H1 (cell line): ENCODE data around the gene LIN28A. TPM values are rescaled to one million over a fixed set of nuclear protein-coding genes. Genes with fewer than 3 reads are reported as not detected.

ENCODE experiments used
- CTCF ChIA-PET: fragments of 300-600 bp; sonication (Branson Sonifier 250); formaldehyde crosslinking; loops from one replicate; lab custom pipeline; 2021; ENCODE audit not compliant: partially characterized antibody; lab: Charles Lee
- POLR2A ChIA-PET: fragments of 300-600 bp; sonication (Branson Sonifier 250); formaldehyde crosslinking; loops from one replicate; lab custom pipeline; 2021; ENCODE audit warnings: inconsistent platforms; ENCODE audit not compliant: partially characterized antibody; lab: Charles Lee
- DNase-seq, 2 experiments: peaks; one replicate each; pipeline versions ENCODE4 v3.0.0 to v3.0.0-alpha.2; 2010 to 2022; ENCODE audit warnings: low spot score in 2 of 2, low read depth in 1 of 2, mixed read lengths in 1 of 2
- FAIRE-seq: peaks from 2 replicates; lab custom pipeline; 2011; peaks lifted over from hg19 to GRCh38; lab: Jason Lieb, UNC
- H2AFZ ChIP-seq: 2 replicates; pipeline ENCODE4 v1.8.1; 2012; ENCODE audit warnings: low read length, inconsistent platforms
- H2AK5ac ChIP-seq: 2 replicates; pipeline ENCODE4 v1.6.1; 2013; ENCODE audit warnings: low read depth, low read length
- H2BK120ac ChIP-seq: replicated peaks from 2 replicates; pipeline ENCODE3; 2013; ENCODE audit warnings: low read depth, low read length, inconsistent platforms
- H2BK12ac ChIP-seq: 2 replicates; pipeline ENCODE4 v1.6.1; 2013; ENCODE audit warnings: low read depth, low read length
- H2BK15ac ChIP-seq: 2 replicates; pipeline ENCODE4 v1.6.1; 2013; ENCODE audit warnings: low read length
- H2BK20ac ChIP-seq: 2 replicates; pipeline ENCODE4 v1.6.1; 2013; ENCODE audit warnings: low read length
- H2BK5ac ChIP-seq: 2 replicates; pipeline ENCODE4 v1.6.1; 2013; ENCODE audit warnings: low read depth, low read length
- H3K14ac ChIP-seq: 2 replicates; pipeline ENCODE4 v1.6.1; 2013; ENCODE audit warnings: inconsistent platforms; ENCODE audit not compliant: insufficient read length
- H3K18ac ChIP-seq: 2 replicates; pipeline ENCODE4 v1.6.1; 2013; ENCODE audit warnings: low read length; ENCODE audit errors: extremely low read depth
- H3K23ac ChIP-seq: 2 replicates; pipeline ENCODE4 v1.6.1; 2013; ENCODE audit warnings: inconsistent platforms; ENCODE audit not compliant: insufficient read length
- H3K23me2 ChIP-seq: 2 replicates; pipeline ENCODE4 v1.6.1; 2013; ENCODE audit warnings: low read depth, low read length
- H3K27ac ChIP-seq: 2 replicates; pipeline ENCODE4 v1.6.1; 2011; ENCODE audit warnings: low read depth, low read length, inconsistent platforms
- H3K27me3 ChIP-seq, 4 experiments: replicated peaks in 1 of 4; 1 replicate in 1 of 4; 2 replicates in 3 of 4; pipeline versions ENCODE4 v1.6.1 to v1.8.1; 2011 to 2013; ENCODE audit warnings: low read length in 3 of 4, mild to moderate bottlenecking in 3 of 4, inconsistent platforms in 2 of 4, mixed read lengths in 2 of 4, moderate library complexity in 1 of 4; ENCODE audit not compliant: control insufficient read depth in 3 of 4, insufficient read depth in 3 of 4; ENCODE audit errors: extremely low read depth in 1 of 4
- H3K36me3 ChIP-seq, 4 experiments: 2 replicates each; pipeline versions ENCODE4 v1.6.1 to v1.8.1; 2011 to 2013; ENCODE audit warnings: mild to moderate bottlenecking in 4 of 4, low read length in 3 of 4, moderate library complexity in 2 of 4, control low read depth in 1 of 4, inconsistent platforms in 1 of 4; ENCODE audit not compliant: insufficient read depth in 4 of 4, control insufficient read depth in 2 of 4
- H3K4ac ChIP-seq: replicated peaks from 2 replicates; pipeline ENCODE3; 2013; ENCODE audit warnings: low read length, low read depth, mixed read lengths, inconsistent platforms; ENCODE audit not compliant: insufficient read length
- H3K4me1 ChIP-seq, 4 experiments: replicated peaks in 1 of 4; 1 replicate in 1 of 4; 2 replicates in 3 of 4; pipeline versions ENCODE4 v1.6.1 to v1.8.1; 2011 to 2013; ENCODE audit warnings: low read length in 3 of 4, inconsistent platforms in 2 of 4, mixed read lengths in 1 of 4; ENCODE audit not compliant: insufficient read depth in 4 of 4, control insufficient read depth in 3 of 4
- H3K4me2 ChIP-seq, 2 experiments: 2 replicates each; pipeline versions ENCODE4 v1.6.1 to v1.8.1; 2011 to 2013; ENCODE audit warnings: low read depth in 2 of 2, low read length in 2 of 2, control low read depth in 1 of 2, inconsistent platforms in 1 of 2, mild to moderate bottlenecking in 1 of 2; ENCODE audit not compliant: insufficient read depth in 1 of 2
- H3K4me3 ChIP-seq, 4 experiments: fragments of 200-600, 300-600 bp in 1 of 4; sonication (generic), shearing (Covaris generic), sonication (Bioruptor Twin) in 1 of 4; 2 replicates each; pipeline versions ENCODE4 v1.5.1 to v1.8.1; 2011 to 2016; ENCODE audit warnings: low read length in 4 of 4, low read depth in 3 of 4, control low read depth in 2 of 4, inconsistent platforms in 2 of 4, mild to moderate bottlenecking in 2 of 4, mixed read lengths in 1 of 4, moderate library complexity in 1 of 4; ENCODE audit not compliant: insufficient read depth in 2 of 4; ENCODE audit errors: extremely low read depth in 1 of 4
- H3K56ac ChIP-seq: replicated peaks from 2 replicates; pipeline ENCODE3; 2013; ENCODE audit warnings: low read depth, mild to moderate bottlenecking, mixed read lengths, low read length, inconsistent platforms; ENCODE audit not compliant: insufficient read length
- H3K79me1 ChIP-seq: 2 replicates; pipeline ENCODE4 v1.6.1; 2013; ENCODE audit warnings: low read depth, low read length, control low read depth
- H3K79me2 ChIP-seq, 2 experiments: 2 replicates each; pipeline versions ENCODE4 v1.6.1 to v1.8.1; 2012 to 2013; ENCODE audit warnings: low read length in 2 of 2, mild to moderate bottlenecking in 2 of 2, inconsistent platforms in 1 of 2; ENCODE audit not compliant: insufficient read depth in 2 of 2, control insufficient read depth in 1 of 2
- H3K9ac ChIP-seq, 4 experiments: replicated peaks in 1 of 4; 1 replicate in 1 of 4; 2 replicates in 3 of 4; pipeline versions ENCODE4 v1.6.1 to v1.8.1; 2011 to 2013; ENCODE audit warnings: low read depth in 3 of 4, low read length in 3 of 4, control low read depth in 2 of 4, mild to moderate bottlenecking in 2 of 4, moderate library complexity in 2 of 4, inconsistent platforms in 1 of 4; ENCODE audit errors: extremely low read depth in 1 of 4
- H3K9me3 ChIP-seq, 2 experiments: 2 replicates each; pipeline versions ENCODE4 v1.6.1 to v1.8.1; 2012 to 2013; ENCODE audit warnings: mild to moderate bottlenecking in 2 of 2, moderate library complexity in 2 of 2, control low read depth in 1 of 2, inconsistent platforms in 1 of 2, low read depth in 1 of 2, low read length in 1 of 2, mixed read lengths in 1 of 2; ENCODE audit not compliant: insufficient read depth in 2 of 2
- H4K20me1 ChIP-seq, 2 experiments: replicated peaks in 1 of 2; 2 replicates each; pipeline versions ENCODE3 to v1.8.1; 2011 to 2013; ENCODE audit warnings: inconsistent platforms in 2 of 2, low read length in 2 of 2, mild to moderate bottlenecking in 1 of 2; ENCODE audit not compliant: insufficient read depth in 2 of 2, control insufficient read depth in 1 of 2
- H4K5ac ChIP-seq: 2 replicates; pipeline ENCODE4 v1.6.1; 2013; ENCODE audit warnings: low read length, low read depth, mixed read lengths, inconsistent platforms; ENCODE audit not compliant: insufficient read length
- H4K8ac ChIP-seq: 2 replicates; pipeline ENCODE4 v1.8.0; 2013; ENCODE audit warnings: mild to moderate bottlenecking, moderate library complexity, low read length, inconsistent platforms; ENCODE audit not compliant: insufficient read depth; ENCODE audit errors: extremely low read depth
- H4K91ac ChIP-seq: replicated peaks from 2 replicates; pipeline ENCODE3; 2013; ENCODE audit warnings: low read length, mixed read lengths, inconsistent platforms; ENCODE audit not compliant: insufficient read length
- MAFK ChIP-seq: IDR thresholded peaks from 2 replicates; pipeline ENCODE4 v1.6.1; 2012; ENCODE audit warnings: low read depth, mild to moderate bottlenecking, improper control_type of control experiment, low read length
- TAF1 ChIP-seq: IDR thresholded peaks from 2 replicates; pipeline ENCODE4 v1.6.1; 2011; ENCODE audit warnings: mild to moderate bottlenecking, low read depth, low read length
- WGBS, 2 experiments: shearing (Covaris generic) in 1 of 2; methylation state at CpG; one replicate each; pipeline versions ENCODE4 v1.1.6 to v1.1.7; 2013 to 2015; ENCODE audit warnings: low lambda C conversion rate in 2 of 2, mixed read lengths in 2 of 2, inconsistent platforms in 1 of 2, low coverage in 1 of 2, missing lambda C conversion rate in 1 of 2; ENCODE audit not compliant: insufficient replicate concordance in 2 of 2, insufficient coverage in 1 of 2, insufficient read length in 1 of 2; ENCODE audit errors: extremely low coverage in 1 of 2, missing lambda C conversion rate in 1 of 2; 5-methylcytosine and 5-hydroxymethylcytosine counted together
- polyA plus RNA-seq, 7 experiments: library from polyadenylated mRNA; depleted of rRNA in 3 of 7; stranded (reverse) in 5 of 7; unstranded in 2 of 7; fragments of >200 nt in 5 of 7; fragments of 200-250 nt in 2 of 7; gene quantifications; 1 replicate in 5 of 7; 2 replicates in 1 of 7; 4 replicates in 1 of 7; pipeline versions ENCODE4 v1.2.1 to v1.2.3, GENCODE V29; 2011 to 2013; ENCODE audit warnings: missing spikeins in 2 of 7, mixed read lengths in 2 of 7
- total RNA-seq: library from RNA; stranded (reverse); fragmentation: NEBNext Ultra II Directional; extraction: Animal tissue kit (Norgen Biotek cat#: 25700); gene quantifications from 2 replicates; pipeline ENCODE4 v1.2.1, GENCODE V29; 2021

Gene LIN28A
- total and polyA plus RNA-seq, 2 of the 8 experiments (the other 6 are each of a cell fraction or from before 2014, with no cell fraction given), result 403 to 1,486 TPM

DNA sequence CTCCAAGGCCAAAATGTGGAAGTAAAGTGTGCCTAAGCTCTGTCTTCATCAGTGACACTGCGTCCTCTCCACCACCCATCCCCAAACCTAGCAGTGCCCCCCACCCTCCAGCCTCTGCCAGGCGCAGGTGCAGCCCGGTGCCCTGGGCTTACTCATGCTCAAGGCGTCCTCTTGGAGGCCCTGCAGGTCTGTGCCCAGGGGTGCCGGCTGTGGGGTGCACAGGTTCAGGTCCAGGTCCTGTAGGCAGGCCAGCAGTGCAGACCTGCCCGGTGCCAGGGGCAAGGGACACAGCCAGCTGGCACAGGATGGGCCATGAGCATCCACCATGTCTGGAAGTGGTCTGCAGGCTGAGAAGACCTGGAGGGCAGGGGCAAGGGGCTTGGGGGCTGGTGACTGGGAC is 43.2 kb upstream of the LIN28A start:
- no peak overlapping the region for H3K9ac ChIP-seq
- no peak overlapping the region for H2BK120ac ChIP-seq
- H4K5ac ChIP-seq, result no peak overlapping the region
- TF ChIP-seq MAFK (no peak), TAF1 (no peak)
- FAIRE-seq (no peak), DNase-seq (no peak)
- WGBS, 2 experiments, result 92% methylated on average over 6 of the region's 6 CpGs; no CpG with 5 or more reads in 1 of the 2 experiments
- ChIA-PET CTCF (interaction anchor here (0.7 to 14.1 kb wide), 7 partner anchors 24 to 84 kb away, joined by 3 to 297 read pairs (median 3); partner anchors contain the start of gene SH3BGRL3), POLR2A (interaction anchor here (1.4 kb wide), 1 partner anchor 10 kb away, joined by 3 read pairs; no protein-coding TSS in a partner anchor)
- no peak overlapping the region for H3K14ac ChIP-seq
- H3K79me2 ChIP-seq, result no peaks in the 10 kb centered on the region
- no peaks in the 10 kb centered on the region for H3K36me3 ChIP-seq
- H4K20me1 ChIP-seq, result no peaks in the 10 kb centered on the region
- no peak overlapping the region for H4K8ac ChIP-seq
- H3K4ac ChIP-seq, result no peak overlapping the region
- H2AFZ ChIP-seq, result no peak overlapping the region
- no peak overlapping the region for H2BK20ac ChIP-seq
- no peak overlapping the region for H2BK12ac ChIP-seq
- no peak overlapping the region for H3K18ac ChIP-seq
- no peaks in the 10 kb centered on the region for H3K23me2 ChIP-seq
- H2BK5ac ChIP-seq, result no peak overlapping the region
- H3K4me2 ChIP-seq, result no peak overlapping the region
- no peak overlapping the region for H4K91ac ChIP-seq
- H3K27me3 ChIP-seq, result peaks cover 0 to 6% (median 2%) of the 10 kb centered on the region in 4 experiments; a peak in 2 of 7 replicates
- H3K4me3 ChIP-seq, result no peak overlapping the region
- no peak overlapping the region for H3K27ac ChIP-seq
- H2AK5ac ChIP-seq, result no peak overlapping the region
- H3K23ac ChIP-seq, result no peak overlapping the region
- H3K4me1 ChIP-seq, result no peaks in the 10 kb centered on the region; a peak in 1 of 7 replicates
- no peak overlapping the region for H3K56ac ChIP-seq
- H2BK15ac ChIP-seq, result no peak overlapping the region
- no peaks in the 10 kb centered on the region for H3K9me3 ChIP-seq
- H3K79me1 ChIP-seq, result no peaks in the 10 kb centered on the region
